H1 (cell line): Measurements from ENCODE around the gene UBASH3B. TPM values are rescaled to one million over a fixed set of nuclear protein-coding genes. Genes with fewer than 3 reads are reported as not detected.

Source experiments
- CTCF ChIA-PET: fragments of 300-600 bp; sonication (Branson Sonifier 250); formaldehyde crosslinking; loops from one replicate; lab custom pipeline; 2021; ENCODE audit not compliant: partially characterized antibody; lab: Charles Lee
- POLR2A ChIA-PET: fragments of 300-600 bp; sonication (Branson Sonifier 250); formaldehyde crosslinking; loops from one replicate; lab custom pipeline; 2021; ENCODE audit warnings: inconsistent platforms; ENCODE audit not compliant: partially characterized antibody; lab: Charles Lee
- DNase-seq, 2 experiments: peaks; one replicate each; pipeline versions ENCODE4 v3.0.0 to v3.0.0-alpha.2; 2010 to 2022; ENCODE audit warnings: low spot score in 2 of 2, low read depth in 1 of 2, mixed read lengths in 1 of 2
- FAIRE-seq: peaks from 2 replicates; lab custom pipeline; 2011; peaks lifted over from hg19 to GRCh38; lab: Jason Lieb, UNC
- H2AFZ ChIP-seq: 2 replicates; pipeline ENCODE4 v1.8.1; 2012; ENCODE audit warnings: low read length, inconsistent platforms
- H2AK5ac ChIP-seq: 2 replicates; pipeline ENCODE4 v1.6.1; 2013; ENCODE audit warnings: low read depth, low read length
- H2BK120ac ChIP-seq: replicated peaks from 2 replicates; pipeline ENCODE3; 2013; ENCODE audit warnings: low read depth, low read length, inconsistent platforms
- H2BK12ac ChIP-seq: 2 replicates; pipeline ENCODE4 v1.6.1; 2013; ENCODE audit warnings: low read depth, low read length
- H2BK15ac ChIP-seq: 2 replicates; pipeline ENCODE4 v1.6.1; 2013; ENCODE audit warnings: low read length
- H2BK20ac ChIP-seq: 2 replicates; pipeline ENCODE4 v1.6.1; 2013; ENCODE audit warnings: low read length
- H2BK5ac ChIP-seq: 2 replicates; pipeline ENCODE4 v1.6.1; 2013; ENCODE audit warnings: low read depth, low read length
- H3K14ac ChIP-seq: 2 replicates; pipeline ENCODE4 v1.6.1; 2013; ENCODE audit warnings: inconsistent platforms; ENCODE audit not compliant: insufficient read length
- H3K18ac ChIP-seq: 2 replicates; pipeline ENCODE4 v1.6.1; 2013; ENCODE audit warnings: low read length; ENCODE audit errors: extremely low read depth
- H3K23ac ChIP-seq: 2 replicates; pipeline ENCODE4 v1.6.1; 2013; ENCODE audit warnings: inconsistent platforms; ENCODE audit not compliant: insufficient read length
- H3K23me2 ChIP-seq: 2 replicates; pipeline ENCODE4 v1.6.1; 2013; ENCODE audit warnings: low read depth, low read length
- H3K27ac ChIP-seq: 2 replicates; pipeline ENCODE4 v1.6.1; 2011; ENCODE audit warnings: low read depth, low read length, inconsistent platforms
- H3K27me3 ChIP-seq, 4 experiments: replicated peaks in 1 of 4; 1 replicate in 1 of 4; 2 replicates in 3 of 4; pipeline versions ENCODE4 v1.6.1 to v1.8.1; 2011 to 2013; ENCODE audit warnings: low read length in 3 of 4, mild to moderate bottlenecking in 3 of 4, inconsistent platforms in 2 of 4, mixed read lengths in 2 of 4, moderate library complexity in 1 of 4; ENCODE audit not compliant: control insufficient read depth in 3 of 4, insufficient read depth in 3 of 4; ENCODE audit errors: extremely low read depth in 1 of 4
- H3K36me3 ChIP-seq, 4 experiments: 2 replicates each; pipeline versions ENCODE4 v1.6.1 to v1.8.1; 2011 to 2013; ENCODE audit warnings: mild to moderate bottlenecking in 4 of 4, low read length in 3 of 4, moderate library complexity in 2 of 4, control low read depth in 1 of 4, inconsistent platforms in 1 of 4; ENCODE audit not compliant: insufficient read depth in 4 of 4, control insufficient read depth in 2 of 4
- H3K4ac ChIP-seq: replicated peaks from 2 replicates; pipeline ENCODE3; 2013; ENCODE audit warnings: low read length, low read depth, mixed read lengths, inconsistent platforms; ENCODE audit not compliant: insufficient read length
- H3K4me1 ChIP-seq, 4 experiments: replicated peaks in 1 of 4; 1 replicate in 1 of 4; 2 replicates in 3 of 4; pipeline versions ENCODE4 v1.6.1 to v1.8.1; 2011 to 2013; ENCODE audit warnings: low read length in 3 of 4, inconsistent platforms in 2 of 4, mixed read lengths in 1 of 4; ENCODE audit not compliant: insufficient read depth in 4 of 4, control insufficient read depth in 3 of 4
- H3K4me2 ChIP-seq, 2 experiments: 2 replicates each; pipeline versions ENCODE4 v1.6.1 to v1.8.1; 2011 to 2013; ENCODE audit warnings: low read depth in 2 of 2, low read length in 2 of 2, control low read depth in 1 of 2, inconsistent platforms in 1 of 2, mild to moderate bottlenecking in 1 of 2; ENCODE audit not compliant: insufficient read depth in 1 of 2
- H3K4me3 ChIP-seq, 4 experiments: fragments of 200-600, 300-600 bp in 1 of 4; sonication (generic), shearing (Covaris generic), sonication (Bioruptor Twin) in 1 of 4; 2 replicates each; pipeline versions ENCODE4 v1.5.1 to v1.8.1; 2011 to 2016; ENCODE audit warnings: low read length in 4 of 4, low read depth in 3 of 4, control low read depth in 2 of 4, inconsistent platforms in 2 of 4, mild to moderate bottlenecking in 2 of 4, mixed read lengths in 1 of 4, moderate library complexity in 1 of 4; ENCODE audit not compliant: insufficient read depth in 2 of 4; ENCODE audit errors: extremely low read depth in 1 of 4
- H3K56ac ChIP-seq: replicated peaks from 2 replicates; pipeline ENCODE3; 2013; ENCODE audit warnings: low read depth, mild to moderate bottlenecking, mixed read lengths, low read length, inconsistent platforms; ENCODE audit not compliant: insufficient read length
- H3K79me1 ChIP-seq: 2 replicates; pipeline ENCODE4 v1.6.1; 2013; ENCODE audit warnings: low read depth, low read length, control low read depth
- H3K79me2 ChIP-seq, 2 experiments: 2 replicates each; pipeline versions ENCODE4 v1.6.1 to v1.8.1; 2012 to 2013; ENCODE audit warnings: low read length in 2 of 2, mild to moderate bottlenecking in 2 of 2, inconsistent platforms in 1 of 2; ENCODE audit not compliant: insufficient read depth in 2 of 2, control insufficient read depth in 1 of 2
- H3K9ac ChIP-seq, 4 experiments: replicated peaks in 1 of 4; 1 replicate in 1 of 4; 2 replicates in 3 of 4; pipeline versions ENCODE4 v1.6.1 to v1.8.1; 2011 to 2013; ENCODE audit warnings: low read depth in 3 of 4, low read length in 3 of 4, control low read depth in 2 of 4, mild to moderate bottlenecking in 2 of 4, moderate library complexity in 2 of 4, inconsistent platforms in 1 of 4; ENCODE audit errors: extremely low read depth in 1 of 4
- H3K9me3 ChIP-seq, 2 experiments: 2 replicates each; pipeline versions ENCODE4 v1.6.1 to v1.8.1; 2012 to 2013; ENCODE audit warnings: mild to moderate bottlenecking in 2 of 2, moderate library complexity in 2 of 2, control low read depth in 1 of 2, inconsistent platforms in 1 of 2, low read depth in 1 of 2, low read length in 1 of 2, mixed read lengths in 1 of 2; ENCODE audit not compliant: insufficient read depth in 2 of 2
- H4K20me1 ChIP-seq, 2 experiments: replicated peaks in 1 of 2; 2 replicates each; pipeline versions ENCODE3 to v1.8.1; 2011 to 2013; ENCODE audit warnings: inconsistent platforms in 2 of 2, low read length in 2 of 2, mild to moderate bottlenecking in 1 of 2; ENCODE audit not compliant: insufficient read depth in 2 of 2, control insufficient read depth in 1 of 2
- H4K5ac ChIP-seq: 2 replicates; pipeline ENCODE4 v1.6.1; 2013; ENCODE audit warnings: low read length, low read depth, mixed read lengths, inconsistent platforms; ENCODE audit not compliant: insufficient read length
- H4K8ac ChIP-seq: 2 replicates; pipeline ENCODE4 v1.8.0; 2013; ENCODE audit warnings: mild to moderate bottlenecking, moderate library complexity, low read length, inconsistent platforms; ENCODE audit not compliant: insufficient read depth; ENCODE audit errors: extremely low read depth
- H4K91ac ChIP-seq: replicated peaks from 2 replicates; pipeline ENCODE3; 2013; ENCODE audit warnings: low read length, mixed read lengths, inconsistent platforms; ENCODE audit not compliant: insufficient read length
- PHF8 ChIP-seq: fragments of 200-600 bp; sonication (generic); conservative IDR thresholded peaks from 2 replicates; pipeline ENCODE4 v1.7.1; 2012; ENCODE audit warnings: low read depth, mild to moderate bottlenecking, inconsistent platforms, low read length, moderate library complexity
- TEAD4 ChIP-seq: IDR thresholded peaks from 2 replicates; pipeline ENCODE4 v1.6.1; 2012; ENCODE audit warnings: low read depth, low read length, inconsistent platforms, mixed read lengths
- WGBS, 2 experiments: shearing (Covaris generic) in 1 of 2; methylation state at CpG; one replicate each; pipeline versions ENCODE4 v1.1.6 to v1.1.7; 2013 to 2015; ENCODE audit warnings: low lambda C conversion rate in 2 of 2, mixed read lengths in 2 of 2, inconsistent platforms in 1 of 2, low coverage in 1 of 2, missing lambda C conversion rate in 1 of 2; ENCODE audit not compliant: insufficient replicate concordance in 2 of 2, insufficient coverage in 1 of 2, insufficient read length in 1 of 2; ENCODE audit errors: extremely low coverage in 1 of 2, missing lambda C conversion rate in 1 of 2; 5-methylcytosine and 5-hydroxymethylcytosine counted together
- polyA plus RNA-seq, 7 experiments: library from polyadenylated mRNA; depleted of rRNA in 3 of 7; stranded (reverse) in 5 of 7; unstranded in 2 of 7; fragments of >200 nt in 5 of 7; fragments of 200-250 nt in 2 of 7; gene quantifications; 1 replicate in 5 of 7; 2 replicates in 1 of 7; 4 replicates in 1 of 7; pipeline versions ENCODE4 v1.2.1 to v1.2.3, GENCODE V29; 2011 to 2013; ENCODE audit warnings: missing spikeins in 2 of 7, mixed read lengths in 2 of 7
- total RNA-seq: library from RNA; stranded (reverse); fragmentation: NEBNext Ultra II Directional; extraction: Animal tissue kit (Norgen Biotek cat#: 25700); gene quantifications from 2 replicates; pipeline ENCODE4 v1.2.1, GENCODE V29; 2021

The UBASH3B gene
- total and polyA plus RNA-seq, 2 of the 8 experiments (the other 6 are each of a cell fraction or from before 2014, with no cell fraction given): 7.5 to 9.5 TPM

DNA sequence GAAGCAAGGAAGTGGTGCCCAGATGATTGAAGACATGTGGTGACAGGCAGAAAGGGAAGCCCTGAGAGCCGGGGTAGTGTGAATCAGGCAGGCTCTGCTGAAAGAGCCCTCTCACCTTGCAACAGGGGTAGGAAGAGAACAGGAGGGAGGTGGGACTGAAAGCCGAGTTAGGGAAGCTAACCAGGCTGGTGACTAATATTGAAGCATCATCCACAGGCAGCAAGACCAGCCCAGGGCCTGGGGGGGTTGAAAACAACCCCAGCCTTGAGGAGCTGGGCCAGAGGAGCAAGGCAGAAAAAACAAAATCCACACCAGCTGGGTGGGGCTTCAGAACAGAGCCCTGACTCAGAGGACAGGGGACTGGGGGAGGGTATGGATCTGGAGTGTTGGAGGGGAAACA is 147.8 kb downstream of the UBASH3B start:
- H4K20me1 ChIP-seq: no peaks in the 10 kb centered on the region
- H2BK5ac ChIP-seq: 0 out of 2 replicates have a peak overlapping the region, but pooled peaks have one; percentile 4
- CTCF ChIA-PET: interaction anchor here (0.8 to 2.4 kb wide), 4 partner anchors 10 to 63 kb away, joined by 3 to 9 read pairs (median 4); no protein-coding TSS in a partner anchor
- no peaks in the 10 kb centered on the region for H3K23me2 ChIP-seq
- no peaks in the 10 kb centered on the region for H3K79me1 ChIP-seq
- no peak overlapping the region for H3K4ac ChIP-seq
- TF ChIP-seq TEAD4 (no peak), PHF8 (no peak)
- H2BK120ac ChIP-seq: no peak overlapping the region
- no peak overlapping the region for H2AFZ ChIP-seq
- no peak overlapping the region for H2BK12ac ChIP-seq
- POLR2A ChIA-PET: no interaction called here
- H3K23ac ChIP-seq: no peak overlapping the region
- no peak overlapping the region for H3K14ac ChIP-seq
- H3K36me3 ChIP-seq: no peaks in the 10 kb centered on the region
- no peak overlapping the region for H4K91ac ChIP-seq
- WGBS, 2 experiments: 78% methylated on average over 2 of the region's 2 CpGs; no CpG with 5 or more reads in 1 of the 2 experiments
- no peaks in the 10 kb centered on the region for H3K79me2 ChIP-seq
- no peaks in the 10 kb centered on the region for H3K9me3 ChIP-seq
- no peak overlapping the region for H3K4me2 ChIP-seq
- H2BK20ac ChIP-seq: no peak overlapping the region
- no peak overlapping the region for H2BK15ac ChIP-seq
- H3K4me3 ChIP-seq: no peak overlapping the region
- peaks cover 0 to 3% (median 0%) of the 10 kb centered on the region in 4 experiments; a peak in 4 of 7 replicates for H3K4me1 ChIP-seq
- FAIRE-seq (no peak), DNase-seq (no peak)
- no peak overlapping the region for H3K56ac ChIP-seq
- no peak overlapping the region for H3K9ac ChIP-seq
- H2AK5ac ChIP-seq: no peak overlapping the region
- H3K18ac ChIP-seq: no peak overlapping the region
- no peak overlapping the region for H3K27ac ChIP-seq
- H3K27me3 ChIP-seq: no peaks in the 10 kb centered on the region
- H4K5ac ChIP-seq: no peak overlapping the region
- H4K8ac ChIP-seq: no peak overlapping the region
